SKM-1 (cell line): ENCODE measurements around the gene SLC16A9.
A peak's percentile ranks its signal among the peaks of the same experiment; 100 is the strongest.
"Not testable (repeated sequence)": the region's sequence is repeated elsewhere in the genome, so short reads cannot be mapped to it uniquely, and the experiment has no call there.

ENCODE experiments used
- DNase-seq: peaks from one replicate; lab custom pipeline; 2025; ENCODE audit not compliant: unreplicated experiment; lab: John Stamatoyannopoulos, UW

Gene SLC16A9, protein sequence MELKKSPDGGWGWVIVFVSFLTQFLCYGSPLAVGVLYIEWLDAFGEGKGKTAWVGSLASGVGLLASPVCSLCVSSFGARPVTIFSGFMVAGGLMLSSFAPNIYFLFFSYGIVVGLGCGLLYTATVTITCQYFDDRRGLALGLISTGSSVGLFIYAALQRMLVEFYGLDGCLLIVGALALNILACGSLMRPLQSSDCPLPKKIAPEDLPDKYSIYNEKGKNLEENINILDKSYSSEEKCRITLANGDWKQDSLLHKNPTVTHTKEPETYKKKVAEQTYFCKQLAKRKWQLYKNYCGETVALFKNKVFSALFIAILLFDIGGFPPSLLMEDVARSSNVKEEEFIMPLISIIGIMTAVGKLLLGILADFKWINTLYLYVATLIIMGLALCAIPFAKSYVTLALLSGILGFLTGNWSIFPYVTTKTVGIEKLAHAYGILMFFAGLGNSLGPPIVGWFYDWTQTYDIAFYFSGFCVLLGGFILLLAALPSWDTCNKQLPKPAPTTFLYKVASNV

DNA sequence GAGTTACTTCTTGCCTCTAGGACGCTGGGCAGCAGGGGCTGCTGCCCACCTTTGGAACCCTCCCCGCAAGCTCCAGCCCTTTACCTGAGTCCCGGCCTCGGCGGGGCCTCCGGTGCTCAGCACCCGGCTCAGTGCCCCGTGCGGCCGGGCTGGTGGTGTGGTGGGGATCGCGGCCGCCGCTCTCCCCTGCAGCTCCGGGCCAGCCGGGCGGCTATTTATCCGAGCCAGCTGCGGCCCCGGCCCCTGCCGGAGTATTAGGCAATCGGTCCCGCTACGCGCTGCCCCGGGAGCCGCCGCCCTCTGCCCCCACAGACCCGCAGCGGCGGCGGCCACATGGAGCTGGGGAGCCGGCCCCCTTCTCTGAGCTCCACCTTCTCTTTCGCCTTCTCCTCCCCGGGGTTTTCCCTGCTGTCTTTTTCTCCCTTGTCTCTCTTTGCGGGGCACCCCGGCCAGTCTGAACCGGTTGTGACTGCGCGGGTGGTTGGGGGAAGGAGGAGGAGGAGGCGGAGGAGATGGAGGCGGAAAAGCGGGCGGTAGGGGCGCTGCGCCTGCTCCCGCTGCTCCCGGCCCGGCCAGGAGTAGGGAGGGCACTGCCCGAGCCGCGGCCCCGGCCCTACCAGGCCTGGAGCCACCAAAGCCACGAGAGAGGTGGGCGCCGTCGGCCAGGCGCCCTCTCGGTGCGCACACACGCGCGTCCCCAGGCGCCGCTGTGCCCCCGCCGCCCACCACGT lies at the start of gene SLC16A9:
Gene SLC16A9, minus strand, starts transcription at position 456 of the 731 bp plus-strand sequence. CDS start 25,559 bp downstream, outside the sequence.
- peak; percentile 48 for DNase-seq

GRCh38 chr10:59757966-59758365 lies 48.3 kb upstream of the SLC16A9 start:
- DNase-seq, result no peak

DNA sequence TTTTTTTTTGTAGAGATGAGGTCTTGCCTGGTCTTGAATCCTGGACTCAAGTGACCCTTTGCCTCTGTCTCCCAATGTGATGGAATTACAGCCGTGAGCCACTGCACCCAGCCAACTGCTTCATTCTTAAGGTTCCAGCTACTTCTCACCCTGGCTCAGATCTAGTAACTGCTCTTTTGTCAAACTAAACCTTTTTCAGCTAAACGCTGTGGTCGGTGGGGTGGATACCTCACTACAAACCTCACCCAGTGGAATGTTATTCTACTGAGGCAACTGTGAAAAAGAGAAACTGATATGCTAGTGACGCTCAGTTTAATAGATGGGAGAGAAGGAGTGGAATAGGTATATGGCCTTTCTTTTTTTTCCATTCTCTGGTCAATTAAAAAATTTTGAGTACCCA lies 45.3 kb upstream of the SLC16A9 start:
- no peak for DNase-seq

DNA sequence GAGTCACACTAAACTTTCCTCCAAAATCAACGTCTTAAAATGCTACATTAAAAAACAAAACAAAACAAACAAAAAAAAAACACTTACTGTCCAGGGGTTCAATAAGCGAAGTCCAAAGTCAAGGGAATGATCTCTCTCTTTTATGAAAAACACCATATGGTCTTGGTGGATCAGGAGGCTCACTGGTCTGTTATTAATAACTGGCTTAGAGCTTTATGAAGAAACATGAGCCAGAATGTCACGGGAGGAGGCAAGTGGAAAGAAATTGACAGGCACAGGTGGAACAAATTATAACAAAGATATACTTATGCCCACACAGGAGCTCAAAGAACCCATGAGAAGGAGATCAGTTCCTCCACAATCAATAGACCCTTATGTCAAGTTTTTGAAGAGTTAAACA lies 43.6 kb upstream of the SLC16A9 start, which contains the start of gene MRLN:
Gene MRLN, minus strand, starts transcription at position 189 of the 400 bp plus-strand sequence.
- no peak for DNase-seq

GRCh38 chr10:59752278-59752940 lies 42.8 kb upstream of the SLC16A9 start:
- no peak for DNase-seq

DNA sequence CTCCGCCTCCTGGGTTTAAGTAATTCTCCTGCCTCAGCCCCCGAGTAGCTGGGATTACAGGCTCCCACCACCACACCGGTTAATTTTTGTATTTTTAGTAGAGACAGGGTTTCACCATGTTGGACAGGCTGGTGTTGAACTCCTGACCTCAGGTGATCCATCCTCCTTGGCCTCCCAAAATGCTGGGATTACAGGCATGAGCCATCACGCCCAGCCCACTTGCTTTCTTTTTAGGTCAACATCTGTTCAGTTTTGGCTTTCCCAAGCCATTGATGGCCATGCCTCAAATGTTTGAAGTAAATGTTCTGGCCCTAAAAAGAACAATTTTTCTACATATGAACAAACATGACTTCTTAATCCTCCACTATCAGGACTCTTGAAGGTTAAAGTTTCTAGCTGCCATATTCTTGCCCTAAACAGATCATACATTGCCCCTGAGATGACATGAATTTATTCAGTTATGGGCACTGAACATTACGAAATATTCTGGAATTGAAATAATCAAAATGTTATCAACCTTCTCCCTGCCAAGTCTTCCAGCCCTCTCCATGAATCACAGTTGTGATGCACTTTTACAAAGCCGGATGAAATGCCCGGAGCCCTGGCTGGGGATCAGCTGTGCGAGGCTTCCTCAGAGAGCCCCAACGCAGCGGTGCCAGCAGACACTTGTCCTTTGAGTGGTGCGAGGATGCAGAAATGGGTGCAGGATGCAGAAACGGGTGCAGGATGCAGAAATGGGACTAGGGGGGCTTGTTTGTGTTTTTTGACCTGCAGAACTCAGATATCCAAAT lies 40.7 kb upstream of the SLC16A9 start:
- DNase-seq, result no peak

DNA sequence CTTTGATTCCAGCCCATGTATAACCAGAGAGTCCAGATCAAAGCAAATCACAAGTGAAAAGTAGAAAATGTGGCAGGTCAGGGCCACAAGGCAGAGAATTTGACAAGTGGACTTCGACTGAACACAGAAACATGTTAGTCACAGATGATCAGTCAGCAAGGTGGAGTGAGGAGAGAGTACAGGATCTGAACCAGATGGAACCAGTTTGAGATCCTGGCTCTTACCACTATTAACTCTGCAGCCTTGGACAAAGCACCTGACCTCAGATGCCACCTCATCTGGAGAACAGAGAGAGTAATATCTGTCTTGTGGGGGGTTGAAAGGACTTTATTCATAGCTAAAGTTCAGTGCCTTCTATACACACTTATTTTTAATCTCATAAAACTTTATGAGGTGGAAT lies 39.2 kb upstream of the SLC16A9 start:
- DNase-seq, result no peak

DNA sequence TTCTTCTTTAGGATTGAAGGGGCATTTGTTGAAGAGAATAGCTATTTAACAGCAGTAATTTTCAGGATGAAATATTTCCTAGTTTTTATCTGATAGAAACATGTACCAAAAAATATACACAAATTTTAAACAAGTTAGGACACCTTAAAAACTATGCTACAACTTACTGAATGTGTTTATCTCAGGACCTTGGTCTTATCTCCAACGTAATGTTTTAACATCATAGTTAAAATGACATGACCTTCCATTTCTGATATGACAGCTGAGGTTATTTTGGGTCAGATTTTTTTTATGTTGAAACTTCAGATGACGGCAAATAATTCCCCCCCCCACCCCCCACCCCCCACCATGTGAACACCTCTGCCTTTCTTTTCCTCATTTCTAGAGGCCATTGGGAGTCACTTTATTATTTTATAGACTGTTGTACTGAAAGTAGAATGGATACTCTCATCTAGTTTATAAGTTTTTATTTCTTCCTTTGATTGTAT lies 35.6 kb upstream of the SLC16A9 start:
- DNase-seq, result no peak

GRCh38 chr10:59744762-59745161 lies 35.1 kb upstream of the SLC16A9 start:
- DNase-seq, result not testable (repeated sequence)

DNA sequence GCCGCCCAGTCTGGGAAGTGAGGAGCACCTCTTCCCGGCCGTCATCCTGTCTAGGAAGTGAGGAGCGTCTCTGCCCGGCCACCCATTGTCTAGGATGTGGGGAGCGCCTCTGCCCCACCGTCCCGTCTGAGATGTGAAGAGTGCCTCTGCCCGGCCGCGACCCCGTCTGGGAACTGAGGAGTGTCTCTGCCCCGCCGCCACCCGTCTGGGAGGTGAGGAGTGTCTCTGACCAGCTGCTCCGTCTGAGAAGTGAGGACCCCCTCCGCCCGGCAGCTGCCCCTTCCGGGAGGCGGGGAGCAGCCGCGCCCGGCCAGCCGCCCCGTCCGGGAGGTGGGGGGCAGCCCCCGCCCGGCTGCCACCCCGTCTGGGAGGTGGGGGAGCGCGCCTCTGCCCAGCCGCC lies 34.5 kb upstream of the SLC16A9 start:
- not testable (repeated sequence) for DNase-seq

DNA sequence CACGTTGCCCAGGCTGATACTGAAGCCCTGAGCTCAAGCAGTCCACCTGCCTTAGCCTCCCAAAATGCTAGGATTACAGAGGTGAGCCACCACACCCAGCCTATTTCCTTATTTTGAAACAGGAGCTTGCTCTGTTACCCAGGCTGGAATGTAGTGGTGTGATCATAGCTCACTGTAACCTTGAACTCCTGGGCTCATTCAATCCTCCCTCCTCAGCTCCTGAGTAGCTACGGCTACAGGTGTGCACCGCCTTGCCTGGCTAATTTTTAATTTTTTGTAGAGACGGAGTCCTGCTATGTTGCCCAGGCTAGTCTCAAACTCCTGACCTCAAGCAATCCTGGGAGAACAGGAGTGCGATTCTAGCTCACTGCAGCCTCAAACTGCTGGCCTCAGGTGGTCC lies 31.9 kb upstream of the SLC16A9 start:
- DNase-seq, result no peak

- no peak for DNase-seq
These were observed 31.4 kb upstream of the SLC16A9 start for GRCh38 chr10:59741048-59741447.

- DNase-seq, result no peak
These were observed 27.1 kb upstream of the SLC16A9 start for GRCh38 chr10:59736749-59737148.

DNA sequence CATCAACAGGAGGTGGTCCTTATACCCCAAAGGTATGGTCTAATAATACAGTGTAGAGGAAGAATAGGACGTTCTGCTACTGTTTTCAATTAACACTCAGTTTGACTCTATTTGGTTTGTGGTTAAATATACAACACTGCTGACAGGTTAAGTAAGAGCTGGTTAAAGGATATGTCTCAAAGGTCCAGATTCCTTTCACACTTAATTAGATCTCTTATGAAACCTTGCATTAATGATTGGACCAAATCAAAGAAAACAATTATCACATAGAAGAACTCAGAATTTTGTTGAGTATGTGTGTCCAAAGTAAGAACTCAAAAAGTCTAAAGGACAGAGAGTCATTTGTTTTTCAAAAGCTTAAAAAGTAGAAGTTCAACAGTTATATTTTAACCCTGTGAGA lies 25.6 kb upstream of the SLC16A9 start:
- DNase-seq, result no peak

- DNase-seq, result no peak
These were observed 24.4 kb upstream of the SLC16A9 start for GRCh38 chr10:59734014-59734462.

DNA sequence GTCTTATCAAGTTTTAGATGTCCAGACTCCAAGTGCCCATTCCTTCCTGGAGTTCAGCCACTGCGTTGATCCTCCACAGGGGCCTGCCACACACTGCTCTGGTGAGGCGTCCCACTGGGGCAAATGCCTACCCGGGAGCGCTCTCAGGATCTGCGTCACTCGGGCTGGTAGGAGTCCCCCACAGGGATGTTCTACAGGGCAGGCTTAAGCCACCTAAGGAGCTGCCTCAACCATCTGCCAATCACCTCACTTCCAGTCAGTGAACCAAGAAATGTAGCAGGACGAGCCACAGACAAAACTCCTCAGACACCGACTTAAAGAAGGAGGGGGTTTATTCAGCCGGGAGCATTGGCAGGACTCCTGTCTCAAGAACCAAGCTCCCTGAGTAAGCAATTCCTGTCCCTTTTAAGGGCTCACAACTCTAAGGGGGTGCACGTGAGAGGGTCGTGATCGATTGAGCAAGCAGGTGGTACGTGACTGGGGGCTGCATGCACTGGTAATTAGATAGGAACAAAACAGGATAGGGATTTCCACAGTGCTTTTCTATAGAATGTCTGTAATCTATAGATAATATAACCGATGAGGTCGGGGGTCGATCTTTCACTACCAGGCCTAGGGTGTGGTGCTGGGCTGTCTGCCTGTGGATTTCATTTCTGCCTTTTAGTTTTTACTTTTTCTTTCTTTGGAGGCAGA lies 23.8 kb upstream of the SLC16A9 start:
- not testable (repeated sequence) for DNase-seq

GRCh38 chr10:59732849-59733248 lies 23.2 kb upstream of the SLC16A9 start:
- not testable (repeated sequence) for DNase-seq

- not testable (repeated sequence) for DNase-seq
These were observed 19.5 kb upstream of the SLC16A9 start for GRCh38 chr10:59729167-59729566.

- DNase-seq, result no peak
These were observed 14.7 kb upstream of the SLC16A9 start for GRCh38 chr10:59724098-59724938.
